SH-SY5Y (cell line): ENCODE measurements around the gene RPL11.

Source experiments
- GATA2 ChIP-seq: IDR thresholded peaks from 2 replicates; pipeline ENCODE4 v1.6.1; 2011; ENCODE audit warnings: mild to moderate bottlenecking, low read depth, low read length
- GATA3 ChIP-seq: IDR thresholded peaks from 2 replicates; pipeline ENCODE4 v1.6.1; 2011; ENCODE audit warnings: low read depth, mild to moderate bottlenecking, low read length, moderate library complexity

DNA sequence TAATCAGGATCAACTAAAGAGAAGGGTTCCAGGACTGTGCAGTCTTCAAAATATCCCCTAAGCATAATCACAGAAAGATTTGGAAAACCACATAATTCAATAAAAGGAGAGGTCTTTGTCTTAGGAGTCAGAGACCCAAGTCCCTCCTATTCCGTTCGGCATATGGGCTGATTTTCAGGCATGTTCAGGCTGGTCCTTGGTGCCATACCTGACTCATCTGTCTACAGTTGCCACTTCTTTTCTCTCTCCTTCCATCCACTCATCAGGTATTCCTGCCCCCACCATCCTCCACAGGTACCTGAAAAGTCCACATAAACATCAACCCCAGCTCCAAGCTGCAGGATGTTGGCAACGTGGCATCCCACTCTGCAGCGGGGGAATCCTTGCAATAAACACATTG, 29.7 kb upstream of the RPL11 start:
- TF ChIP-seq GATA3 (no peak), GATA2 (no peak)
